SK-N-SH (cell line): ENCODE results near the gene HS3ST4. TPM values are rescaled to one million over a fixed set of nuclear protein-coding genes. Genes with fewer than 3 reads are reported as not detected.

Source experiments
- CTCF ChIA-PET: fragments of 300-600, 350-600 bp; formaldehyde crosslinking; extraction: SDS; loops from one replicate; lab custom pipeline; 2021; lab: Yijun Ruan, JAX
- POLR2A ChIA-PET: fragments of 350-600 bp; sonication (Branson Sonifier 250); formaldehyde crosslinking; extraction: SDS; loops from one replicate; lab custom pipeline; 2020; ENCODE audit warnings: antibody characterized with exemption, inconsistent platforms; lab: Yijun Ruan, JAX
- DNase-seq: peaks from one replicate; pipeline ENCODE4 v3.0.0; 2012
- H2AFZ ChIP-seq: fragments of 200-600 bp; sonication (generic); 2 replicates; pipeline ENCODE4 v1.8.1; 2016; ENCODE audit warnings: antibody characterized with exemption, mild to moderate bottlenecking, low read depth
- H3F3A ChIP-seq: fragments of 200-600 bp; sonication (generic); replicated peaks from 2 replicates; pipeline ENCODE3; 2016; ENCODE audit warnings: antibody characterized with exemption, mild to moderate bottlenecking; ENCODE audit not compliant: insufficient read depth
- H3K27ac ChIP-seq, 2 experiments: fragments of 200-500 bp in 1 of 2; fragments of 200-600 bp in 1 of 2; sonication (Bioruptor generic) in 1 of 2; sonication (generic), shearing (Covaris generic) in 1 of 2; 2 replicates each; pipeline versions ENCODE4 v1.5.1 to v1.6.1; 2014 to 2016; ENCODE audit warnings: low read depth in 2 of 2, inconsistent platforms in 1 of 2, low read length in 1 of 2, mild to moderate bottlenecking in 1 of 2, mixed read lengths in 1 of 2
- H3K27me3 ChIP-seq: fragments of 200-600 bp; sonication (generic), shearing (Covaris generic); 2 replicates; pipeline ENCODE4 v1.6.1; 2016; ENCODE audit warnings: mixed run types; ENCODE audit not compliant: insufficient read depth
- H3K36me3 ChIP-seq, 2 experiments: fragments of 200-500 bp in 1 of 2; fragments of 200-600 bp in 1 of 2; sonication (Bioruptor generic) in 1 of 2; sonication (generic) in 1 of 2; replicated peaks in 1 of 2; 2 replicates each; pipeline versions ENCODE3 to v1.5.1; 2014 to 2016; ENCODE audit warnings: low read length in 1 of 2, mild to moderate bottlenecking in 1 of 2; ENCODE audit not compliant: insufficient read depth in 2 of 2, control insufficient read depth in 1 of 2
- H3K4me1 ChIP-seq, 2 experiments: fragments of 200-500 bp in 1 of 2; fragments of 200-600 bp in 1 of 2; sonication (Bioruptor generic) in 1 of 2; sonication (generic), shearing (Covaris generic) in 1 of 2; 2 replicates each; pipeline versions ENCODE4 v1.5.1 to v1.6.1; 2014 to 2016; ENCODE audit warnings: low read depth in 1 of 2, low read length in 1 of 2, mixed run types in 1 of 2; ENCODE audit not compliant: insufficient read depth in 2 of 2, control insufficient read depth in 1 of 2
- H3K4me2 ChIP-seq: fragments of 200-600 bp; sonication (generic), shearing (Covaris generic); 2 replicates; pipeline ENCODE4 v1.6.1; 2017; ENCODE audit warnings: mixed run types
- H3K4me3 ChIP-seq, 2 experiments: fragments of 200-500 bp in 1 of 2; fragments of 200-600 bp in 1 of 2; sonication (Bioruptor generic) in 1 of 2; sonication (generic), shearing (Covaris generic) in 1 of 2; 2 replicates each; pipeline versions ENCODE4 v1.5.1 to v1.8.1; 2014 to 2016; ENCODE audit warnings: low read depth in 2 of 2, inconsistent platforms in 1 of 2, low read length in 1 of 2, mild to moderate bottlenecking in 1 of 2, mixed read lengths in 1 of 2, moderate library complexity in 1 of 2
- H3K79me2 ChIP-seq: fragments of 200-600 bp; sonication (generic); 2 replicates; pipeline ENCODE4 v1.8.1; 2017; ENCODE audit warnings: mild to moderate bottlenecking; ENCODE audit not compliant: insufficient read depth
- H3K9ac ChIP-seq: fragments of 200-600 bp; sonication (generic); 2 replicates; pipeline ENCODE4 v1.6.1; 2017; ENCODE audit warnings: mixed run types
- H3K9me2 ChIP-seq: fragments of 200-600 bp; sonication (generic); 2 replicates; pipeline ENCODE4 v1.6.1; 2017; ENCODE audit warnings: mixed run types
- H3K9me3 ChIP-seq: fragments of 200-600 bp; sonication (generic); 2 replicates; pipeline ENCODE4 v1.6.1; 2017; ENCODE audit warnings: mixed run types, mild to moderate bottlenecking, moderate library complexity
- H4K20me1 ChIP-seq: fragments of 200-600 bp; sonication (generic); 2 replicates; pipeline ENCODE4 v1.6.1; 2017; ENCODE audit warnings: mild to moderate bottlenecking, mixed run types; ENCODE audit not compliant: insufficient read depth
- CHD2 ChIP-seq: fragments of 150-350 bp; IDR thresholded peaks from 2 replicates; pipeline ENCODE4 v1.6.1; 2018; ENCODE audit warnings: low read length; ENCODE audit not compliant: partially characterized antibody
- EZH2phosphoT487 ChIP-seq: fragments of 200-600 bp; sonication (generic); IDR thresholded peaks from 2 replicates; pipeline ENCODE4 v1.6.1; 2017; ENCODE audit warnings: low read depth, mixed run types, mild to moderate bottlenecking, antibody characterized with exemption, moderate library complexity, borderline replicate concordance
- FOXM1 ChIP-seq: IDR thresholded peaks from 2 replicates; pipeline ENCODE4 v1.4.0; 2012; ENCODE audit warnings: low read depth, mild to moderate bottlenecking
- JUND ChIP-seq: IDR thresholded peaks from 2 replicates; pipeline ENCODE4 v1.4.0; 2012
- MXI1 ChIP-seq: IDR thresholded peaks from 2 replicates; pipeline ENCODE4 v1.6.1; 2012; ENCODE audit warnings: mild to moderate bottlenecking, low read depth, low read length, improper control_type of control experiment
- NFIC ChIP-seq: IDR thresholded peaks from 2 replicates; pipeline ENCODE4 v1.4.0; 2012; ENCODE audit warnings: borderline replicate concordance
- NRF1 ChIP-seq: IDR thresholded peaks from 2 replicates; pipeline ENCODE4 v1.6.1; 2012; ENCODE audit warnings: low read depth, mild to moderate bottlenecking, low read length
- POLR2AphosphoS5 ChIP-seq: IDR thresholded peaks from 2 replicates; pipeline ENCODE4 v1.6.1; 2012; ENCODE audit warnings: low read depth, low read length
- RCOR1 ChIP-seq: fragments of 150-350 bp; IDR thresholded peaks from 2 replicates; pipeline ENCODE4 v1.6.1; 2017; ENCODE audit warnings: antibody characterized with exemption, low read length
- REST ChIP-seq: IDR thresholded peaks from 2 replicates; pipeline ENCODE4 v1.6.1; 2012; ENCODE audit warnings: mild to moderate bottlenecking, low read depth, low read length, moderate library complexity
- RXRA ChIP-seq: IDR thresholded peaks from 2 replicates; pipeline ENCODE4 v1.4.0; 2012; ENCODE audit warnings: low read depth, mild to moderate bottlenecking, borderline replicate concordance
- TCF12 ChIP-seq: IDR thresholded peaks from 2 replicates; pipeline ENCODE4 v1.4.0; 2012
- WGBS: methylation state at CpG from one replicate; pipeline ENCODE4 v1.1.6; 2017; ENCODE audit warnings: low lambda C conversion rate; 5-methylcytosine and 5-hydroxymethylcytosine counted together
- polyA plus RNA-seq, 3 experiments: library from polyadenylated mRNA; depleted of rRNA; stranded (reverse); fragments of >200 nt; gene quantifications; 2 replicates each; pipeline ENCODE4 v1.2.3, GENCODE V29; 2012
- TF ChIP-seq, protein P1 (sequence below): fragments of 200-600 bp; sonication (generic); IDR thresholded peaks from 2 replicates; pipeline ENCODE4 v1.6.1; 2017; ENCODE audit warnings: antibody characterized with exemption, mild to moderate bottlenecking, moderate library complexity
- TF ChIP-seq, protein P2 (sequence below): IDR thresholded peaks from 2 replicates; pipeline ENCODE4 v1.4.0; 2012; ENCODE audit warnings: low read depth, borderline replicate concordance
- TF ChIP-seq, protein P3 (sequence below): IDR thresholded peaks from 2 replicates; pipeline ENCODE4 v1.4.0; 2012; ENCODE audit warnings: low read depth
- TF ChIP-seq, protein P4 (sequence below): fragments of 150-350 bp; IDR thresholded peaks from 2 replicates; pipeline ENCODE4 v1.6.1; 2016; ENCODE audit warnings: mild to moderate bottlenecking, low read depth, low read length

HS3ST4 gene
- polyA plus RNA-seq, 1 of the 3 experiments (the other 2 are of a cell fraction), result not detected

DNA sequence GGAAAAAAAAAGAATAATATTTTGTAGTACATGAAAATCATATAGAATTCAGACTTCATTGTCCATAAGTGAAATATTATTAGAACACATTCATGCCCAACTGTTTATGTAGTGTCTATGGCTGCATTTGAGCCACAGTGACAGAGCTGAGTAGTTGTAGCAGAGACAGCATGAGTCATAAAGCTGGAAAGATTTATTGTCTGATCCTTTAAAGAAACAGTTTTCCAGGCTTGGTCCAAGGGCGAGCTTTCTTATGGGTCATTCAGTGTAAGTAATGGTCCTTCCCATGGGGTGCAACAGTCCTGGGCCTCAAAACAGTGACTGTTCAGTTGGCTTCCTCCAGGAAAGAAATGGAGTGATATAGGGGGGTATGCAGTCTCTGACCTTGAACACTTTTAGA, 260.2 kb downstream of the HS3ST4 start (continued):
- TF ChIP-seq, protein P1, sequence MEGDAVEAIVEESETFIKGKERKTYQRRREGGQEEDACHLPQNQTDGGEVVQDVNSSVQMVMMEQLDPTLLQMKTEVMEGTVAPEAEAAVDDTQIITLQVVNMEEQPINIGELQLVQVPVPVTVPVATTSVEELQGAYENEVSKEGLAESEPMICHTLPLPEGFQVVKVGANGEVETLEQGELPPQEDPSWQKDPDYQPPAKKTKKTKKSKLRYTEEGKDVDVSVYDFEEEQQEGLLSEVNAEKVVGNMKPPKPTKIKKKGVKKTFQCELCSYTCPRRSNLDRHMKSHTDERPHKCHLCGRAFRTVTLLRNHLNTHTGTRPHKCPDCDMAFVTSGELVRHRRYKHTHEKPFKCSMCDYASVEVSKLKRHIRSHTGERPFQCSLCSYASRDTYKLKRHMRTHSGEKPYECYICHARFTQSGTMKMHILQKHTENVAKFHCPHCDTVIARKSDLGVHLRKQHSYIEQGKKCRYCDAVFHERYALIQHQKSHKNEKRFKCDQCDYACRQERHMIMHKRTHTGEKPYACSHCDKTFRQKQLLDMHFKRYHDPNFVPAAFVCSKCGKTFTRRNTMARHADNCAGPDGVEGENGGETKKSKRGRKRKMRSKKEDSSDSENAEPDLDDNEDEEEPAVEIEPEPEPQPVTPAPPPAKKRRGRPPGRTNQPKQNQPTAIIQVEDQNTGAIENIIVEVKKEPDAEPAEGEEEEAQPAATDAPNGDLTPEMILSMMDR, result no peak

DNA sequence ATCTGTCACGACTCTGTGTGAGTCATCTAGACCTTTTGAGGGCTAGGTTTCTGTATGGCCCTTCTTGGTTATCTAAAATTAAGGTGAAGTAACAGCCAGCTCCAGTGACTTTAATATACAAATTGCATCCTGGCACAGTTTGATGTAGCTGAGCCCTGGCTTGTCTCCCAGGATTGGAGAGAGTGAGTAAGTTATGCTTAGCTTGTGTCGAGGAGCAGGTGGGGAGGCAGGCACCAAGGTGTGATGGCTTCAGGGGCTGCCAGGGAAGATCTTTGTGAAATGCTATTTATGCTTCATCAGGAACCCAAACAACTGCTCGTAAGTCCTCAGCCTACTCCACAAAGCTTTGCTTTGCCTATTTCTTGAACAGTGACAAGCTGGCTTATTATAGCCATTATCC, 261.2 kb downstream of the HS3ST4 start:
- ChIA-PET CTCF (no interaction called here), POLR2A (no interaction called here)
- Histone ChIP-seq H3K27ac (no peak overlapping the region), H3K4me2 (no peak overlapping the region), H3K9me3 (no peaks in the 10 kb centered on the region), H2AFZ (no peak overlapping the region), H3K79me2 (no peaks in the 10 kb centered on the region), H3K4me1 (no peaks in the 10 kb centered on the region), H4K20me1 (no peaks in the 10 kb centered on the region), H3K36me3 (no peaks in the 10 kb centered on the region), H3K27me3 (no peaks in the 10 kb centered on the region), H3F3A (no peaks in the 10 kb centered on the region), H3K9me2 (no peaks in the 10 kb centered on the region), H3K4me3 (no peak overlapping the region), H3K9ac (no peak overlapping the region)
- 0% methylated on average over 3 of the region's 3 CpGs for WGBS
- no peak for DNase-seq
- TF ChIP-seq, protein P2, sequence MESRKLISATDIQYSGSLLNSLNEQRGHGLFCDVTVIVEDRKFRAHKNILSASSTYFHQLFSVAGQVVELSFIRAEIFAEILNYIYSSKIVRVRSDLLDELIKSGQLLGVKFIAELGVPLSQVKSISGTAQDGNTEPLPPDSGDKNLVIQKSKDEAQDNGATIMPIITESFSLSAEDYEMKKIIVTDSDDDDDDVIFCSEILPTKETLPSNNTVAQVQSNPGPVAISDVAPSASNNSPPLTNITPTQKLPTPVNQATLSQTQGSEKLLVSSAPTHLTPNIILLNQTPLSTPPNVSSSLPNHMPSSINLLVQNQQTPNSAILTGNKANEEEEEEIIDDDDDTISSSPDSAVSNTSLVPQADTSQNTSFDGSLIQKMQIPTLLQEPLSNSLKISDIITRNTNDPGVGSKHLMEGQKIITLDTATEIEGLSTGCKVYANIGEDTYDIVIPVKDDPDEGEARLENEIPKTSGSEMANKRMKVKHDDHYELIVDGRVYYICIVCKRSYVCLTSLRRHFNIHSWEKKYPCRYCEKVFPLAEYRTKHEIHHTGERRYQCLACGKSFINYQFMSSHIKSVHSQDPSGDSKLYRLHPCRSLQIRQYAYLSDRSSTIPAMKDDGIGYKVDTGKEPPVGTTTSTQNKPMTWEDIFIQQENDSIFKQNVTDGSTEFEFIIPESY, result no peak
- TF ChIP-seq RCOR1 (no peak), MXI1 (no peak), NRF1 (no peak), CHD2 (no peak), POLR2AphosphoS5 (no peak), EZH2phosphoT487 (no peak), TCF12 (no peak), NFIC (no peak), REST (no peak), FOXM1 (no peak), RXRA (no peak), JUND (no peak)
- TF ChIP-seq, protein P3, sequence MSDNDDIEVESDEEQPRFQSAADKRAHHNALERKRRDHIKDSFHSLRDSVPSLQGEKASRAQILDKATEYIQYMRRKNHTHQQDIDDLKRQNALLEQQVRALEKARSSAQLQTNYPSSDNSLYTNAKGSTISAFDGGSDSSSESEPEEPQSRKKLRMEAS, result no peak
- TF ChIP-seq, protein P4, sequence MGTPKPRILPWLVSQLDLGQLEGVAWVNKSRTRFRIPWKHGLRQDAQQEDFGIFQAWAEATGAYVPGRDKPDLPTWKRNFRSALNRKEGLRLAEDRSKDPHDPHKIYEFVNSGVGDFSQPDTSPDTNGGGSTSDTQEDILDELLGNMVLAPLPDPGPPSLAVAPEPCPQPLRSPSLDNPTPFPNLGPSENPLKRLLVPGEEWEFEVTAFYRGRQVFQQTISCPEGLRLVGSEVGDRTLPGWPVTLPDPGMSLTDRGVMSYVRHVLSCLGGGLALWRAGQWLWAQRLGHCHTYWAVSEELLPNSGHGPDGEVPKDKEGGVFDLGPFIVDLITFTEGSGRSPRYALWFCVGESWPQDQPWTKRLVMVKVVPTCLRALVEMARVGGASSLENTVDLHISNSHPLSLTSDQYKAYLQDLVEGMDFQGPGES, result no peak
